Measurements from ENCODE around the gene ZGPAT. TPM values are rescaled to one million over a fixed set of nuclear protein-coding genes. Genes with fewer than 3 reads are reported as not detected.
A peak's percentile ranks its signal among the peaks of the same experiment; 100 is the strongest.

The ZGPAT gene
- total and polyA plus RNA-seq, 7 donors: 18.5 to 44.9 (median 22.5) TPM

- intact Hi-C loops (cut with DNase I): no loop called here
- Histone ChIP-seq H3K27me3 (no peaks in the 10 kb centered on the region), H3K4me1 (peaks cover 0 to 36% (median 30%) of the 10 kb centered on the region in 4 donors), H3K9me3 (no peaks in the 10 kb centered on the region), H3K4me3 (no peak overlapping the region), H3K36me3 (peaks cover 0 to 44% (median 11%) of the 10 kb centered on the region in 4 donors), H3K27ac (no peak overlapping the region)
- WGBS, 2 donors: 80 to 90% methylated on average over 13 of the region's 13 CpGs
- TF ChIP-seq CTCF (IDR thresholded peaks at IDR 0.05): no peak
- no peak for TF ChIP-seq POLR2A (IDR thresholded peaks at IDR 0.05)
- no peak for TF ChIP-seq POLR2AphosphoS5 (IDR thresholded peaks at IDR 0.05)
- no peak for TF ChIP-seq EP300 (IDR thresholded peaks at IDR 0.05)
- peak; percentile 57 for DNase-seq
Observed at GRCh38 chr20:63702751-63703470, 4.9 kb upstream of the ZGPAT start.

GRCh38 chr20:63703471-63703975 lies 4.3 kb upstream of the ZGPAT start:
- intact Hi-C loops (cut with DNase I): no loop called here
- 90 to 95% methylated on average over 15 of the region's 15 CpGs for WGBS, 2 donors
- no peak overlapping the region for H3K27ac ChIP-seq
- H3K4me1 ChIP-seq: peaks cover 0 to 33% (median 27%) of the 10 kb centered on the region in 4 donors
- TF ChIP-seq CTCF (IDR thresholded peaks at IDR 0.05): no peak
- no peak for TF ChIP-seq EP300 (IDR thresholded peaks at IDR 0.05)
- no peak for TF ChIP-seq POLR2A (IDR thresholded peaks at IDR 0.05)
- no peak for TF ChIP-seq POLR2AphosphoS5 (IDR thresholded peaks at IDR 0.05)
- H3K4me3 ChIP-seq: no peak overlapping the region
- no peaks in the 10 kb centered on the region for H3K27me3 ChIP-seq
- H3K36me3 ChIP-seq: peaks cover 0 to 44% (median 11%) of the 10 kb centered on the region in 4 donors
- no peaks in the 10 kb centered on the region for H3K9me3 ChIP-seq
- DNase-seq: peak; percentile 65

DNA sequence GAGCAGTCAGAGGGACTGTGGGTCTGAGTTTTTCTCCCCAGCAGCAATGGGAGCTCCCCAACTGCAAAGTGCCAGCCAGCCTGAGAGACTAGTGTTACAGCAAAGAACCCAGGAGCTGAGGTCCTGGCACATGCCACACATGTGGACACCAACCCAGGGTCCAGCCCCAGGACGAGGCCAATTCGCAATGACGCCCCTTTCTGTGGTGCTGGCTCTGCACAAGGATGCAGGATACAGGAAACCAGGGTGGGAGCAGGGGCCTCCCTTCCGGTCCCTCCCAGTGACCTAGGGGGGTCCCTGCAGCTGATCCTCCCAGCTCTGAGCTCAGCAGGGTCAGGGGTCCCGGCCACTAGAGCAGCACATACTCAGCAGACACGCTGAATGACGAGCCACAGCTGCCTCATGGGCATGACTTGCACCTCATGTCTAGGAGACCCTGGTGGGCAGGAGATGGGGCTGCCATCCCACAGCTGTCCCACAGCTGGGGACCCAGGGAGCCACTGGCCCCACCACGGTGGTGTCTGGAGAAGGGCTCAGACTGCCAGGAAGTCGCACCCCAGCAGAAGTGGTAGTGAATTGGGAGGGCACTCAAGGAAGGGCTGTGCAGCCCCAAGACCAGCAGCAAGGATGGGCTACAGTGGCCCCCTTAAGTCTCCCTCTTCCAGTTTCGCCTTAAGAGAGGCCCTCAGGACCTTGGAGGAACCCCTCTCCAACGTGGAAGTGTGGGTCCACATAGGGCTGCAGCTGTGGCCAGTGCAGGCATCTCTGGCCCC lies 3.7 kb upstream of the ZGPAT start:
- Histone ChIP-seq H3K27ac (no peak overlapping the region), H3K4me3 (no peak overlapping the region), H3K4me1 (peaks cover 0 to 33% (median 27%) of the 10 kb centered on the region in 4 donors), H3K27me3 (no peaks in the 10 kb centered on the region), H3K9me3 (no peaks in the 10 kb centered on the region), H3K36me3 (peaks cover 0 to 47% (median 12%) of the 10 kb centered on the region in 4 donors)
- peak; percentile 57 for DNase-seq
- TF ChIP-seq POLR2A (IDR thresholded peaks at IDR 0.05): no peak
- TF ChIP-seq EP300 (IDR thresholded peaks at IDR 0.05): no peak
- TF ChIP-seq CTCF (IDR thresholded peaks at IDR 0.05): no peak
- TF ChIP-seq POLR2AphosphoS5 (IDR thresholded peaks at IDR 0.05): no peak
- intact Hi-C loops (cut with DNase I): no loop called here
- WGBS, 2 donors: 91 to 92% methylated on average over 11 of the region's 11 CpGs

DNA sequence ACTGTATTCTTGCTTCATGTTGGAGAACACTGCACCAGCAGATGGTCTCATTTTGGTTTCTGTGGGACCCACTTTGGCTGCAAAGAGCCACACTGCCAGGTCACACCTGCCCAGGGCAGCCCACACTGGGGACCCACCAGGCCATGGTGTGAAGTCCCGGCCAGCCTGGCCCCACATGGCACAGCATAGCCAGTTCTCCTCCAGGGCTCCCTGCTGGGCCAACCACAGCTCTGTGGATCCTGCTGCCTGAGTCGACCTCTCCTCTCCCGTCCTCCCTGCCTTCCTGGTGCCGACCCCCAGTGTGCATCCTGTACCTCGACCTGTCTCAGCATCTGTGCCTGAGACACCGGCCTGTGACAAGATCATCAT lies 3.1 kb upstream of the ZGPAT start:
- DNase-seq: peak; percentile 50
- Histone ChIP-seq H3K4me1 (peaks cover 0 to 33% (median 27%) of the 10 kb centered on the region in 4 donors), H3K27ac (no peak overlapping the region), H3K27me3 (no peaks in the 10 kb centered on the region), H3K36me3 (peaks cover 0 to 51% (median 14%) of the 10 kb centered on the region in 4 donors), H3K9me3 (no peaks in the 10 kb centered on the region), H3K4me3 (no peak overlapping the region)
- intact Hi-C loops (cut with DNase I): loop anchor here (5.0 kb wide), 1 partner anchor 47 kb away; the partner anchor contains the start of gene RTEL1
- 85 to 86% methylated on average over 6 of the region's 6 CpGs for WGBS, 2 donors
- no peak for TF ChIP-seq EP300 (IDR thresholded peaks at IDR 0.05)
